Keratinocyte (primary cell): ENCODE results near the gene WDR3.

Experiments
- EZH2 ChIP-seq: IDR thresholded peaks from one replicate; pipeline ENCODE4 v1.6.1; 2012; ENCODE audit warnings: inconsistent platforms, mild to moderate bottlenecking, low read length, moderate library complexity
- TF ChIP-seq, protein P1 (sequence below), 3 experiments: IDR thresholded peaks in 1 of 3; conservative IDR thresholded peaks in 1 of 3; optimal IDR thresholded peaks in 1 of 3; 2 replicates in 2 of 3; 3 replicates in 1 of 3; pipeline versions ENCODE3 to v1.5.1; 2011; ENCODE audit warnings: low read length in 3 of 3, mild to moderate bottlenecking in 3 of 3, moderate library complexity in 2 of 3, control low read depth in 1 of 3, inconsistent platforms in 1 of 3; ENCODE audit not compliant: insufficient read depth in 2 of 3; ENCODE audit errors: extremely low read depth in 1 of 3

DNA sequence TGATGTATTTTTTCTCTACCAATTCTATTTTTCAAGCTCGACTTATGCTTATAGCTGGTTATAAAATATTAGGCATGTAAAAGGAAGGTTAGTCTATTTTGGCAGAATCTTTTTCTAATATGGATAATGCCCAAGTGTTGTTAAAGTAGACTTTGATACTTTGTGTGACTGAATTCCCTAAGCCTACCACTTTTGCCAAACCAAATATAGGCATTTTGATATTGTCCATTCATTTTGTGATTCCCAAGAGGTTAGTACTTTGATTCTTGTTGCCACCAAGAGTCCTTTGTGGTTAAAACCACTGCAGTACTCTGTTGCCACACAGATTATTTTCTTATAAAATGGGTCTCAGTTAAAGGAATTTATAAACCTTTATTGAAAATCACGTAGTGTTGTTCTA is 4.2 kb downstream of the WDR3 start:
- TF ChIP-seq, protein P1, sequence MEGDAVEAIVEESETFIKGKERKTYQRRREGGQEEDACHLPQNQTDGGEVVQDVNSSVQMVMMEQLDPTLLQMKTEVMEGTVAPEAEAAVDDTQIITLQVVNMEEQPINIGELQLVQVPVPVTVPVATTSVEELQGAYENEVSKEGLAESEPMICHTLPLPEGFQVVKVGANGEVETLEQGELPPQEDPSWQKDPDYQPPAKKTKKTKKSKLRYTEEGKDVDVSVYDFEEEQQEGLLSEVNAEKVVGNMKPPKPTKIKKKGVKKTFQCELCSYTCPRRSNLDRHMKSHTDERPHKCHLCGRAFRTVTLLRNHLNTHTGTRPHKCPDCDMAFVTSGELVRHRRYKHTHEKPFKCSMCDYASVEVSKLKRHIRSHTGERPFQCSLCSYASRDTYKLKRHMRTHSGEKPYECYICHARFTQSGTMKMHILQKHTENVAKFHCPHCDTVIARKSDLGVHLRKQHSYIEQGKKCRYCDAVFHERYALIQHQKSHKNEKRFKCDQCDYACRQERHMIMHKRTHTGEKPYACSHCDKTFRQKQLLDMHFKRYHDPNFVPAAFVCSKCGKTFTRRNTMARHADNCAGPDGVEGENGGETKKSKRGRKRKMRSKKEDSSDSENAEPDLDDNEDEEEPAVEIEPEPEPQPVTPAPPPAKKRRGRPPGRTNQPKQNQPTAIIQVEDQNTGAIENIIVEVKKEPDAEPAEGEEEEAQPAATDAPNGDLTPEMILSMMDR (optimal IDR thresholded peaks at IDR 0.05 in 1 of 3, IDR thresholded peaks at IDR 0.05 in 1 of 3, conservative IDR thresholded peaks at IDR 0.05 in 1 of 3; ENCODE audit: extremely low read depth in 1 of 3, insufficient read depth in 2 of 3, low read length in 3 of 3), result no peak
- no peak for TF ChIP-seq EZH2
